GM12878 (cell line): Measurements from ENCODE around the gene ATP5F1B. TPM values are rescaled to one million over a fixed set of nuclear protein-coding genes. Genes with fewer than 3 reads are reported as not detected.

Experiments
- CBX5 ChIP-seq: sonication (generic); IDR thresholded peaks from 2 replicates; pipeline ENCODE4 v1.6.1; 2016; ENCODE audit warnings: low read depth, moderate library complexity, mild to moderate bottlenecking, inconsistent platforms
- DPF2 ChIP-seq: fragments of 450-650 bp; IDR thresholded peaks from 2 replicates; pipeline ENCODE4 v1.6.1; 2017; ENCODE audit warnings: mild to moderate bottlenecking
- EGR1 ChIP-seq, 2 experiments: IDR thresholded peaks; 1 replicate in 1 of 2; 2 replicates in 1 of 2; pipeline ENCODE4 v1.6.1; 2011 to 2012; ENCODE audit warnings: low read depth in 2 of 2, low read length in 2 of 2, borderline replicate concordance in 1 of 2, mild to moderate bottlenecking in 1 of 2, moderate library complexity in 1 of 2
- ESRRA ChIP-seq: IDR thresholded peaks from 2 replicates; pipeline ENCODE4 v1.6.1; 2012; ENCODE audit warnings: mild to moderate bottlenecking, low read length, improper control_type of control experiment
- EZH2 ChIP-seq: IDR thresholded peaks from 2 replicates; pipeline ENCODE4 v1.6.1; 2012; ENCODE audit warnings: low read depth, mild to moderate bottlenecking, control low read depth, inconsistent platforms, low read length, borderline replicate concordance; ENCODE audit not compliant: control insufficient read depth
- GATAD2B ChIP-seq: fragments of 450-650 bp; conservative IDR thresholded peaks from 2 replicates; pipeline ENCODE4 v1.6.1; 2017; ENCODE audit warnings: low read depth, mild to moderate bottlenecking, moderate library complexity
- HCFC1 ChIP-seq: fragments of 150-350 bp; IDR thresholded peaks from 2 replicates; pipeline ENCODE4 v1.6.1; 2014; ENCODE audit warnings: low read length
- HDAC6 ChIP-seq: fragments of 200-600 bp; sonication (generic); IDR thresholded peaks from one replicate; pipeline ENCODE4 v1.8.0; 2017; ENCODE audit warnings: antibody characterized with exemption; ENCODE audit not compliant: unreplicated experiment
- LARP7 ChIP-seq: fragments of 450-650 bp; IDR thresholded peaks from 2 replicates; pipeline ENCODE4 v1.6.1; 2017; ENCODE audit warnings: mild to moderate bottlenecking
- NFXL1 ChIP-seq: fragments of 450-650 bp; IDR thresholded peaks from 2 replicates; pipeline ENCODE4 v1.6.1; 2017; ENCODE audit warnings: antibody characterized with exemption, mild to moderate bottlenecking, borderline replicate concordance
- NKRF ChIP-seq: fragments of 450-650 bp; conservative IDR thresholded peaks from 2 replicates; pipeline ENCODE4 v1.6.1; 2017; ENCODE audit warnings: mild to moderate bottlenecking, moderate library complexity
- NR2F1 ChIP-seq: fragments of 450-650 bp; conservative IDR thresholded peaks from 2 replicates; pipeline ENCODE4 v1.6.1; 2017; ENCODE audit warnings: mild to moderate bottlenecking
- POLR2A ChIP-seq: IDR thresholded peaks from 2 replicates; pipeline ENCODE4 v1.6.1; 2011; ENCODE audit warnings: low read depth, mild to moderate bottlenecking, low read length
- POLR2AphosphoS5 ChIP-seq: IDR thresholded peaks from 2 replicates; pipeline ENCODE4 v1.6.1; 2011; ENCODE audit warnings: mild to moderate bottlenecking, low read length, inconsistent platforms
- SMAD5 ChIP-seq: IDR thresholded peaks from 2 replicates; pipeline ENCODE4 v1.6.1; 2016; ENCODE audit warnings: antibody characterized with exemption, low read depth
- ZBTB40 ChIP-seq: fragments of 450-650 bp; IDR thresholded peaks from 2 replicates; pipeline ENCODE4 v1.6.1; 2016; ENCODE audit warnings: mild to moderate bottlenecking, moderate library complexity, borderline replicate concordance
- ZNF207 ChIP-seq: fragments of 450-650 bp; IDR thresholded peaks from 2 replicates; pipeline ENCODE4 v1.6.1; 2014; ENCODE audit warnings: antibody characterized with exemption, mild to moderate bottlenecking, borderline replicate concordance
- ZNF687 ChIP-seq: fragments of 450-650 bp; IDR thresholded peaks from 2 replicates; pipeline ENCODE4 v1.6.1; 2017; ENCODE audit warnings: mild to moderate bottlenecking, moderate library complexity
- polyA plus RNA-seq, 11 experiments: library from polyadenylated mRNA; depleted of rRNA in 4 of 11; unstranded in 6 of 11; stranded (reverse) in 5 of 11; fragments of >200 nt; fragmentation: Nextera tagmentation in 4 of 11; fragmentation: Illumina TruSeq in 1 of 11; extraction: Ambion mirVana in 4 of 11; extraction: Trizol in 1 of 11; gene quantifications; 1 replicate in 1 of 11; 2 replicates in 10 of 11; pipeline versions ENCODE4 v1.2.1 to v1.2.3, GENCODE V29; 2011 to 2016; ENCODE audit warnings: inconsistent platforms in 2 of 11, missing spikeins in 2 of 11, low read depth in 1 of 11
- total RNA-seq, 4 experiments: library from RNA; depleted of rRNA in 3 of 4; stranded (reverse); fragments of >200 nt in 3 of 4; fragmentation: Illumina TruSeq in 1 of 4; extraction: Trizol in 1 of 4; gene quantifications; 2 replicates each; pipeline versions ENCODE4 v1.2.1 to v1.2.3, GENCODE V29; 2013 to 2021

The ATP5F1B gene
- total and polyA plus RNA-seq, 10 of the 15 experiments (the other 5 are each of a cell fraction or from before 2014, with no cell fraction given), result 671 to 1,908 (median 1,031) TPM

- TF ChIP-seq ZNF207 (0 out of 2 replicates have a peak, but pooled peaks have one; percentile 29), POLR2A (peak; percentile 68), NR2F1 (peak; percentile 32; the same call in 1 of the 2 replicates), DPF2 (peak; percentile 57; the same call in 1 of the 2 replicates), ZNF687 (0 out of 2 replicates have a peak, but pooled peaks have one; percentile 12), ZBTB40 (0 out of 2 replicates have a peak, but pooled peaks have one; percentile 12), LARP7 (0 out of 2 replicates have a peak, but pooled peaks have one; percentile 85), NKRF (peak; percentile 71), SMAD5 (peak; percentile 87), CBX5 (peak; percentile 9; the same call in 1 of the 2 replicates), HDAC6 (no peak), POLR2AphosphoS5 (peak; percentile 66), NFXL1 (no peak), EZH2 (no peak), EGR1 (IDR thresholded peaks at IDR 0.05; ENCODE audit: borderline replicate concordance in 1 of 2, low read depth in 2 of 2, low read length in 2 of 2) (peak in 1 of 2 experiments; percentile 11; a peak in 1 of 3 replicates), ESRRA (0 out of 2 replicates have a peak, but pooled peaks have one; percentile 38), HCFC1 (no peak), GATAD2B (peak; percentile 64; the same call in 1 of the 2 replicates)
Measured at GRCh38 chr12:56687223-56688128, 41.7 kb upstream of the ATP5F1B start (continued).
